Ishikawa (cell line): Measurements from ENCODE around the gene DSTYK.

Experiments
- CEBPB ChIP-seq: IDR thresholded peaks from 2 replicates; pipeline ENCODE4 v1.6.1; 2012
- CREB1 ChIP-seq: IDR thresholded peaks from 2 replicates; pipeline ENCODE4 v1.6.1; 2012; ENCODE audit warnings: low read depth
- EGR1 ChIP-seq: IDR thresholded peaks from 2 replicates; pipeline ENCODE4 v1.6.1; 2012
- EP300 ChIP-seq: IDR thresholded peaks from 2 replicates; pipeline ENCODE4 v1.6.1; 2012; ENCODE audit warnings: borderline replicate concordance
- FOXM1 ChIP-seq: IDR thresholded peaks from 2 replicates; pipeline ENCODE4 v1.6.1; 2012; ENCODE audit warnings: low read depth, borderline replicate concordance
- MAX ChIP-seq: IDR thresholded peaks from 2 replicates; pipeline ENCODE4 v1.6.1; 2012
- NFIC ChIP-seq: IDR thresholded peaks from 2 replicates; pipeline ENCODE4 v1.6.1; 2012
- RAD21 ChIP-seq: IDR thresholded peaks from 2 replicates; pipeline ENCODE4 v1.6.1; 2012; ENCODE audit warnings: low read depth
- REST ChIP-seq: IDR thresholded peaks from 2 replicates; pipeline ENCODE4 v1.6.1; 2012; ENCODE audit warnings: low read depth, mild to moderate bottlenecking
- TAF1 ChIP-seq: IDR thresholded peaks from 2 replicates; pipeline ENCODE4 v1.6.1; 2012; ENCODE audit warnings: low read depth, mild to moderate bottlenecking
- TCF12 ChIP-seq: IDR thresholded peaks from 2 replicates; pipeline ENCODE4 v1.6.1; 2012; ENCODE audit warnings: low read depth
- TEAD4 ChIP-seq: IDR thresholded peaks from 2 replicates; pipeline ENCODE4 v1.6.1; 2012
- YY1 ChIP-seq: IDR thresholded peaks from 2 replicates; pipeline ENCODE4 v1.6.1; 2012; ENCODE audit warnings: low read depth
- ZBTB7A ChIP-seq: IDR thresholded peaks from 2 replicates; pipeline ENCODE4 v1.6.1; 2012; ENCODE audit warnings: low read depth
- TF ChIP-seq, protein P1 (sequence below): IDR thresholded peaks from 2 replicates; pipeline ENCODE4 v1.6.1; 2012

DSTYK gene

GRCh38 chr1:205170532-205171269 lies 40.8 kb downstream of the DSTYK start:
- TF ChIP-seq YY1: no peak
- TF ChIP-seq NFIC: no peak
- TF ChIP-seq CREB1: no peak
- TF ChIP-seq, protein P1, sequence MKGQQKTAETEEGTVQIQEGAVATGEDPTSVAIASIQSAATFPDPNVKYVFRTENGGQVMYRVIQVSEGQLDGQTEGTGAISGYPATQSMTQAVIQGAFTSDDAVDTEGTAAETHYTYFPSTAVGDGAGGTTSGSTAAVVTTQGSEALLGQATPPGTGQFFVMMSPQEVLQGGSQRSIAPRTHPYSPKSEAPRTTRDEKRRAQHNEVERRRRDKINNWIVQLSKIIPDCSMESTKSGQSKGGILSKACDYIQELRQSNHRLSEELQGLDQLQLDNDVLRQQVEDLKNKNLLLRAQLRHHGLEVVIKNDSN: no peak
- TF ChIP-seq MAX: no peak
- no peak for TF ChIP-seq RAD21
- TF ChIP-seq FOXM1: no peak

GRCh38 chr1:205169248-205169647 lies 42.3 kb downstream of the DSTYK start:
- TF ChIP-seq CEBPB: no peak

DNA sequence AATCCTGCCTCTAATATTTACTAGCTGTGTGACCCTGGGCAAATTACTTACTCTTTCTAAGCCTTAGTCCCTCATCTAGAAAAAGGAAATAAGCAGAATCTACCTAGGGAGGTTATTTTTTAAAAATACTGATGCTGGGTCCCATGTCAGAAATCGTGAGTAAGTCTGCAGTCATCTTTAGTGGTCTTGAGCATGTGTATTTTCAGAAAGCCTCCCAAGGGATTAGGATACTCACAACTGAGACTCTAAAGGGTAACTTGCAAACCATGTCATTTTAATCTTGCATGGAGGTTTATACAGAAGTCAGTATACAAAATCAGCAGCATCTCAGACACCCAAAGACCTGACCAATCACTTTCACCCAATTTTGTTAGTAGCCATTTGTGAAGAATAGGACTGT lies 43.2 kb downstream of the DSTYK start:
- no peak for TF ChIP-seq CEBPB
- TF ChIP-seq NFIC: no peak
- TF ChIP-seq TEAD4: no peak
- no peak for TF ChIP-seq EP300
- TF ChIP-seq, protein P1: no peak
- TF ChIP-seq FOXM1: no peak
- TF ChIP-seq YY1: no peak
- no peak for TF ChIP-seq RAD21
- TF ChIP-seq MAX: no peak
- TF ChIP-seq EGR1: no peak
- no peak for TF ChIP-seq CREB1
- no peak for TF ChIP-seq TAF1
- TF ChIP-seq REST: no peak
- TF ChIP-seq TCF12: no peak
- TF ChIP-seq ZBTB7A: no peak

- no peak for TF ChIP-seq FOXM1
- no peak for TF ChIP-seq TCF12
- no peak for TF ChIP-seq ZBTB7A
- no peak for TF ChIP-seq TEAD4
- TF ChIP-seq RAD21: no peak
- TF ChIP-seq EGR1: no peak
- no peak for TF ChIP-seq MAX
- no peak for TF ChIP-seq YY1
- TF ChIP-seq REST: no peak
These were observed 49.2 kb downstream of the DSTYK start for GRCh38 chr1:205162301-205162700.

- TF ChIP-seq EP300 (no peak), TCF12 (no peak), TAF1 (no peak), CREB1 (no peak), YY1 (no peak), CEBPB (no peak), ZBTB7A (no peak), TEAD4 (no peak), EGR1 (no peak), FOXM1 (no peak)
- TF ChIP-seq, protein P1: no peak
These were observed 50.4 kb downstream of the DSTYK start for GRCh38 chr1:205161076-205161475.
